Right lobe of liver (tissue), 4 donors: Measurements from ENCODE around the gene SF3B3.
A peak's percentile ranks its signal among the peaks of the same experiment; 100 is the strongest.

Source experiments
- POLR2A ChIP-seq: fragments of 450-650 bp; IDR thresholded peaks from one replicate; pipeline ENCODE4 v1.6.1; 2017; ENCODE audit warnings: antibody characterized with exemption, mild to moderate bottlenecking
- TF ChIP-seq, protein P1 (sequence below), 4 donors: fragments of 200-600 bp in 3 of 4; fragments of 450-650 bp in 1 of 4; IDR thresholded peaks; one replicate each; pipeline versions ENCODE4 v1.5.1 to v1.8.0; 2016 to 2022; ENCODE audit warnings: antibody characterized with exemption in 4 of 4, mild to moderate bottlenecking in 2 of 4
- donor health status: DM: no; HTN: no; CAD: no.
- donor health status: DM: no; HTN: no; CAD: no.
- donor health status: DM: no; HTN: yes; CAD: no.

DNA sequence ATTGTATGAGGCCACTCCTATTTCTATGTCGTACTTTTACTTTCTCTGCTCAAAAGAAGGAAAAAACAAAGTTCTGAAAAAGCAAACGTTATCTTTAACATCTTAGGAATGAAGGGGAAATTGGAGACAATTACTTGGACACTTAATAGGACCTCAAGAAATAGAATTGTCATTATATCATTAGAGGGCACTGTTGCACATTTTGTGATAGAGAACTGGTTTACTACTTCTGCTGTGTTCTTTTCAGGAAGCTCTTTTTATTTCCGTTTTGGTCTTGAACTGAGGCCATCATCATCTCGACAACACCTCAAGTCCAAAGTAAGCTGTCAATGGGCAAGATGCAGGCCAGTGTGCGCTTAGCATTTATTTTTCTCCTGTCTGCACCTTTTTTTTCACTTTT lies 14.9 kb upstream of the SF3B3 start:
- TF ChIP-seq, protein P1, sequence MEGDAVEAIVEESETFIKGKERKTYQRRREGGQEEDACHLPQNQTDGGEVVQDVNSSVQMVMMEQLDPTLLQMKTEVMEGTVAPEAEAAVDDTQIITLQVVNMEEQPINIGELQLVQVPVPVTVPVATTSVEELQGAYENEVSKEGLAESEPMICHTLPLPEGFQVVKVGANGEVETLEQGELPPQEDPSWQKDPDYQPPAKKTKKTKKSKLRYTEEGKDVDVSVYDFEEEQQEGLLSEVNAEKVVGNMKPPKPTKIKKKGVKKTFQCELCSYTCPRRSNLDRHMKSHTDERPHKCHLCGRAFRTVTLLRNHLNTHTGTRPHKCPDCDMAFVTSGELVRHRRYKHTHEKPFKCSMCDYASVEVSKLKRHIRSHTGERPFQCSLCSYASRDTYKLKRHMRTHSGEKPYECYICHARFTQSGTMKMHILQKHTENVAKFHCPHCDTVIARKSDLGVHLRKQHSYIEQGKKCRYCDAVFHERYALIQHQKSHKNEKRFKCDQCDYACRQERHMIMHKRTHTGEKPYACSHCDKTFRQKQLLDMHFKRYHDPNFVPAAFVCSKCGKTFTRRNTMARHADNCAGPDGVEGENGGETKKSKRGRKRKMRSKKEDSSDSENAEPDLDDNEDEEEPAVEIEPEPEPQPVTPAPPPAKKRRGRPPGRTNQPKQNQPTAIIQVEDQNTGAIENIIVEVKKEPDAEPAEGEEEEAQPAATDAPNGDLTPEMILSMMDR (IDR thresholded peaks at IDR 0.05): peak in 3 of 4 donors; percentile 15 to 23 (median 21)
- no peak for TF ChIP-seq POLR2A
